ENCODE measurements around the gene FGG.

Gene FGG

GRCh38 chr4:154612472-154613414 is at the start of gene FGG:
Gene FGG (minus strand): TSS chr4:154612656. CDS start chr4:154612609, 47 bp downstream.
- no peak for DNase-seq

DNA sequence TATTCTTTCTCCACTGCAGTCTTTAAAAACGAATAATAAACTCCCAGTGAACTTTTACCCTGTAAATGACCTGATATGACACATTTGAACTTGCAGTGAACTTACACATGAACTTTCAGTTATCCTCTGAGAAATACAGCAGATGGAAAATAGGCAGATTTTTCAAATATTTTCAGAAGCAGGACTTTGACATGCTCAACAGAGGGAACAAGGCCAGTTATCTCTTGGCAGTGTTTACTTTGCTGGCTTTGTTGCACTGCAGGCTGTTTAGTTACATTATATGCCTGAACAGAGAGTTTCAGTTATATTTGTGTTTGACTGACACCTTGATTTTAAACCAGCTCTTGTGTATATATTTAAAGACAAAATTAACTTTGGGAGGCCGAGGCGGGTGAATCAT is 47.6 kb upstream of the FGG start:
- no peak for DNase-seq

GRCh38 chr4:154658680-154659405 is 46.4 kb upstream of the FGG start:
- DNase-seq, result no peak

GRCh38 chr4:154643493-154643892 is 31.0 kb upstream of the FGG start:
- DNase-seq, result no peak

GRCh38 chr4:154642373-154643009 is 30.0 kb upstream of the FGG start:
- DNase-seq, result no peak

- DNase-seq, result no peak
Observed at GRCh38 chr4:154640999-154641398, 28.5 kb upstream of the FGG start.

DNA sequence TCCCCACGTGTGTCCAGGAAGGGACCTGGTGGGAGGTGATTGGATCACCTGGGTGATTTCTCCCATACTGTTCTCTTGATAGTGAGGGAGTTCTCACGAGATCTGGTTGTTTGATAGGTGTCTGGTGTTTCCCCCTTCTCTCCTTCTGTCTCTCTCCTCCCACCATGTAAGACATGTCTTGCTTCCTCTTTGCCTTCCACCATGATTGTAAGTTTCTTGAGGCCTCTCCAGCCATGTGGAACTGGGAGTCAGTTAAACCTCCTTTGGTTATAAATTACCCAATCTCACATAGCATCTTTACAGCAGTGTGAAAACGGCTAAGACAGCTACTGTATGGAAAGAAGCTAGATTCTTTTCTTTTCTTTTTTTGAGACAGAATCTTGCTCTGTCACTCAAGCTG is 21.6 kb upstream of the FGG start:
- no peak for DNase-seq

- no peak for DNase-seq
Observed at GRCh38 chr4:154631828-154632227, 19.4 kb upstream of the FGG start.

- no peak for DNase-seq
Observed at GRCh38 chr4:154630324-154630723, 17.9 kb upstream of the FGG start.

GRCh38 chr4:154626793-154627484 is 14.5 kb upstream of the FGG start:
- DNase-seq, result peak in 5 of 6 experiments; percentile 1 to 10 (median 6)

- DNase-seq, result no peak
Observed at GRCh38 chr4:154625971-154626370, 13.5 kb upstream of the FGG start.

GRCh38 chr4:154623995-154624394 is 11.5 kb upstream of the FGG start:
- DNase-seq, result no peak

DNA sequence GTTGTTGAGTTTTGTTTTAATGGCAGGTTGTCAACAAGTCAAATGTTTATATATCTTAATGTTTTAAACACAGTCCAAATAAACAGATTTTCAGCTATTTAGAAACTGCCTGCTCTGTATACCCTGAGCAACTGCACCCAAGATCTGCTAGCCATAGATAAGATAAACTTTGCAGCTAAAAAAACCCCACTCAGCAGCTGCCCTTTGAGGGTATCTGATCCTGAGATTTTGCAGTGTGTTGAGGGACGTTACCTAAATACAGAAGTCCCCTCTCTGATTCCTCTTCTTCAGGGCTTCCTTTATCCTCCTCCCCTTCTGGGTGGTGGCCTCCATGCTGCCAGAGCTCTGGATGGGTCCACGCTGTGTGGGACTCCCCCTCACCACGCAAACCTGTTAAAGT is 11.0 kb upstream of the FGG start:
- no peak for DNase-seq

DNA sequence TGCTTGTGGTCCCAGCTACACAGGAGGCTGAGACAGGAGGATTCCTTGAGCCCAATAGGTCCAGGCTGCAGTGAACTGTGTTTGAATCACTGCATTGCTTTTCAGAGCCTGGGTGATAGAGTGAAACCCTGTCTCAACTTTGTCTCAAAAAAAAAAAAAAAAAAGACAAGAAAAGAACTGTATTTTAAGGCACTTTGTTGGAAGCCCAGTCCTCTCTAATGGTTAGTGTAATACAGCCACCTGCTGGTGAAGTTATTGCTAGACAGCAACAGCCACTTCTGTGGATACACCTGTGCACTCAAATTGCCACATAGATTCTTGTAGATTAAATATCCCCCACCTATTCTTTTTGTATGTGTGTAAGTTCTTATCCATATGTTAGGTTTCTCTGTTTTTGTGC is 10.1 kb upstream of the FGG start:
- peak in 2 of 6 experiments; percentile 28 to 31 for DNase-seq

GRCh38 chr4:154620111-154620510 is 7.7 kb upstream of the FGG start:
- no peak for DNase-seq

- DNase-seq, result peak in 5 of 6 experiments; percentile 4 to 39 (median 15)
Observed at GRCh38 chr4:154618708-154619315, 6.4 kb upstream of the FGG start.

GRCh38 chr4:154617820-154618317 is 5.4 kb upstream of the FGG start:
- no peak for DNase-seq

DNA sequence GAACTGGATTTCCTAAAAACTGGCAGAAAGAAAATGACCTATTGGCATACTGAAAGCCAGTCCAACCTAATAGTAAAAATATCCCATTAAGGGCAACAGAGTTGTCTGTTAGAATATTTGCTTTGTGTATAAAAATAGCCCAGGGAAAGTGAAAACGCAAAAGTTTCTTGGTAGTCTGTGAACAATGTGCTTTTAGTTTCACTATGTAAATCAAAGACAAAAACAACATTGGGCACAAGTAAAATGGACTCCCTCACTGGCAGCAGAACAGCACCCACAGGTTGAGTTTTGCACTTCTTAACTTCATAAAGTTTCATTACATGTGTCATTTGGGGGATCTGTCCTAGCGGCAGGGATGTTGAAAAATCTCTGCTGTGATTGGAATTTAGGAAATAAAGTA is 4.3 kb upstream of the FGG start:
- no peak for DNase-seq

DNA sequence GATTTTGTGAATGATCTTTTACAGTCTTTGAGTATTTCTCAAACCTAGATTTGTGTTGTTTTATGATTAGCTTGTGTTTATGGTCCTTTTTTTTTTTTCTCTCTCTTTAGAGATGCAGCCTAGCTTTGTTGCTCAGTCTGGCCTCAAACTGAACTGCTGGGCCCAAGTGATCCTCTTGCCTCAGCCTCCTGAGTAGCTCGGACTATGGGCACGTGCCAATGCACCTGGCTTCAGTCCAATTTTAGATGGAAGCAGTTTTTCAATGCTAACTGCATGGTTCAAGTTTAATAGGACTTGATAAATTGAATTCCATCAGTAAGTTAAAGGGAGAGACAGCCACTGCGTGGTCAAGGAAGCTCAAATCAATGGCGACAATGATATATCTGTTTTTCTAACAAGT is 3.8 kb upstream of the FGG start:
- DNase-seq, result no peak

GRCh38 chr4:154615211-154615610 is 2.8 kb upstream of the FGG start:
- DNase-seq, result no peak

DNA sequence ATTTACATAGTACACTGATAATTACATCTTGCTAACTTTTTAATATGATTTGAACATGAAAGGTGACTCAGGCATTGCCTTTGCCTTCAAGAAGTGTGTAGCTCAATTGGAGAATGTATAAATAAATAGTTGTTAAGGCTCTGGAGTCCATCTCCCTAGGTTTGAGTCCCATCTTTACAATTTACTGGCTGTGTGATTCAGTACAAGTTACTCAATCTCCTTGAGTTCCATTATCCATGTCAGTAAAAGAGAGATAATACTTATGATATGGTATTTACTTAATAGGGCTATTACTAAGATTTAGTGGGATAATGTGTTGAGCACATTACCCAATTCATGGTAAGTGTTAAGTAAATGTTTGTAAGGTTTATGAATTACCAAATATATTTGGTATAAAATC is 1.9 kb upstream of the FGG start:
- no peak for DNase-seq

GRCh38 chr4:154611833-154612232 is 623 bp downstream of the FGG start:
- no peak for DNase-seq
